GM23338 (cell line): ENCODE results near the gene SULT1A1. TPM values are rescaled to one million over a fixed set of nuclear protein-coding genes. Genes with fewer than 3 reads are reported as not detected.

ENCODE experiments used
- ATAC-seq: fragments of 200-7000 bp; cut with Tn5 transposase; 3 replicates; pipeline ENCODE4 v1.9.1; 2020
- DNase-seq: peaks from one replicate; pipeline ENCODE4 v3.0.0-alpha.2; 2015; ENCODE audit warnings: low spot score
- H2AFZ ChIP-seq: fragments of 200-600 bp; sonication (generic); 2 replicates; pipeline ENCODE4 v1.8.0; 2016; ENCODE audit warnings: antibody characterized with exemption, mild to moderate bottlenecking, moderate library complexity
- H3F3A ChIP-seq: fragments of 200-600 bp; sonication (generic); replicated peaks from 2 replicates; pipeline ENCODE4 v1.8.0; 2017; ENCODE audit warnings: antibody characterized with exemption, mixed run types, low read depth
- H3K27ac ChIP-seq: fragments of 200-600 bp; sonication (generic); 2 replicates; pipeline ENCODE4 v1.6.1; 2016; ENCODE audit warnings: low read depth
- H3K27me3 ChIP-seq: fragments of 200-600 bp; sonication (generic); 2 replicates; pipeline ENCODE4 v1.8.0; 2016; ENCODE audit warnings: mild to moderate bottlenecking, mixed run types, moderate library complexity; ENCODE audit not compliant: insufficient read depth
- H3K36me3 ChIP-seq: fragments of 200-600 bp; sonication (generic); 2 replicates; pipeline ENCODE4 v1.8.0; 2016; ENCODE audit warnings: mild to moderate bottlenecking; ENCODE audit not compliant: insufficient read depth
- H3K4me1 ChIP-seq: fragments of 200-600 bp; sonication (generic); 2 replicates; pipeline ENCODE4 v1.8.0; 2016; ENCODE audit warnings: mild to moderate bottlenecking, moderate library complexity; ENCODE audit not compliant: insufficient read depth
- H3K4me2 ChIP-seq: fragments of 200-600 bp; sonication (generic); 2 replicates; pipeline ENCODE4 v1.7.1; 2017; ENCODE audit warnings: mixed run types
- H3K4me3 ChIP-seq: fragments of 200-600 bp; sonication (generic); 2 replicates; pipeline ENCODE4 v1.6.1; 2016; ENCODE audit warnings: mixed run types
- H3K79me2 ChIP-seq: fragments of 200-600 bp; sonication (generic); replicated peaks from 2 replicates; pipeline ENCODE4 v1.8.0; 2017; ENCODE audit warnings: mild to moderate bottlenecking; ENCODE audit not compliant: insufficient read depth
- H3K9me2 ChIP-seq: fragments of 200-600 bp; sonication (generic); 2 replicates; pipeline ENCODE4 v1.8.0; 2017; ENCODE audit not compliant: insufficient read depth
- H4K20me1 ChIP-seq: fragments of 200-600 bp; sonication (generic); replicated peaks from 2 replicates; pipeline ENCODE4 v1.8.0; 2017; ENCODE audit warnings: mild to moderate bottlenecking; ENCODE audit not compliant: insufficient read depth
- H3K27ac Mint-ChIP-seq: 2 replicates; pipeline ENCODE4 v1.8.0; 2020; ENCODE audit warnings: inconsistent platforms, mild to moderate bottlenecking, moderate library complexity, mixed read lengths
- H3K27me3 Mint-ChIP-seq: 3 replicates; pipeline ENCODE4 v1.8.0; 2022; ENCODE audit warnings: low read depth, mild to moderate bottlenecking, moderate library complexity, mixed read lengths, inconsistent platforms; ENCODE audit not compliant: insufficient read depth, poor library complexity
- H3K36me3 Mint-ChIP-seq: 3 replicates; pipeline ENCODE4 v1.8.0; 2021; ENCODE audit warnings: low read depth, mild to moderate bottlenecking, inconsistent platforms, moderate library complexity, mixed read lengths
- H3K4me1 Mint-ChIP-seq: 3 replicates; pipeline ENCODE4 v1.8.0; 2020; ENCODE audit warnings: mild to moderate bottlenecking, inconsistent platforms, mixed read lengths
- H3K4me3 Mint-ChIP-seq: 3 replicates; pipeline ENCODE4 v1.8.0; 2021; ENCODE audit warnings: moderate library complexity, mild to moderate bottlenecking, inconsistent platforms, mixed read lengths
- H3K9me3 Mint-ChIP-seq: 3 replicates; pipeline ENCODE4 v1.8.0; 2020; ENCODE audit warnings: moderate library complexity, mild to moderate bottlenecking, inconsistent platforms, mixed read lengths
- CREB1 ChIP-seq: fragments of 250-450 bp; sonication (Bioruptor Pico); IDR thresholded peaks from 2 replicates; pipeline ENCODE4 v1.5.0; 2020; ENCODE audit warnings: low read depth, mild to moderate bottlenecking, moderate library complexity
- EZH2 ChIP-seq: fragments of 200-600 bp; sonication (generic); IDR thresholded peaks from one replicate; pipeline ENCODE4 v1.8.0; 2017; ENCODE audit warnings: antibody characterized with exemption, mild to moderate bottlenecking, low read depth; ENCODE audit not compliant: unreplicated experiment
- EZH2phosphoT487 ChIP-seq: fragments of 200-600 bp; sonication (generic); IDR thresholded peaks from one replicate; pipeline ENCODE4 v1.8.1; 2018; ENCODE audit warnings: antibody characterized with exemption; ENCODE audit not compliant: unreplicated experiment
- JUNB ChIP-seq: IDR thresholded peaks from one replicate; pipeline ENCODE4 v1.6.1; 2016; ENCODE audit warnings: antibody characterized with exemption; ENCODE audit not compliant: unreplicated experiment
- NANOG ChIP-seq: IDR thresholded peaks from 2 replicates; pipeline ENCODE4 v1.6.1; 2016; ENCODE audit warnings: antibody characterized with exemption, borderline replicate concordance
- POLR2AphosphoS5 ChIP-seq: IDR thresholded peaks from 2 replicates; pipeline ENCODE4 v1.6.1; 2016; ENCODE audit warnings: antibody characterized with exemption, low read depth
- STAT1 ChIP-seq: IDR thresholded peaks from one replicate; pipeline ENCODE4 v1.6.1; 2016; ENCODE audit warnings: antibody characterized with exemption; ENCODE audit not compliant: unreplicated experiment
- ZNF331 ChIP-seq: fragments of 250-450 bp; sonication (Bioruptor Pico); IDR thresholded peaks from 2 replicates; pipeline ENCODE4 v1.5.0; 2020; ENCODE audit warnings: low read depth, mild to moderate bottlenecking, moderate library complexity
- polyA plus RNA-seq: library from polyadenylated mRNA; unstranded; fragments of >200 nt; fragmentation: Nextera tagmentation; extraction: Ambion mirVana; gene quantifications from 2 replicates; pipeline ENCODE4 v1.2.1, GENCODE V29; 2016
- total RNA-seq: library from RNA; depleted of rRNA; stranded (reverse); fragments of >200 nt; shearing (Covaris generic); gene quantifications from 2 replicates; pipeline ENCODE4 v1.2.3, GENCODE V29; 2014
- TF ChIP-seq, protein P1 (sequence below): IDR thresholded peaks from one replicate; pipeline ENCODE4 v1.6.1; 2018; ENCODE audit warnings: antibody characterized with exemption; ENCODE audit not compliant: unreplicated experiment
- TF ChIP-seq, protein P2 (sequence below): fragments of 250-450 bp; sonication (Bioruptor Pico); IDR thresholded peaks from 2 replicates; pipeline ENCODE4 v1.5.0; 2020; ENCODE audit warnings: mild to moderate bottlenecking, moderate library complexity
- TF ChIP-seq, protein P3 (sequence below), 2 experiments: fragments of 200-600 bp in 1 of 2; sonication (generic) in 1 of 2; conservative IDR thresholded peaks; 2 replicates each; pipeline versions ENCODE4 v1.5.1 to v1.6.1; 2016 to 2017; ENCODE audit warnings: antibody characterized with exemption in 2 of 2, low read depth in 2 of 2, mild to moderate bottlenecking in 2 of 2, moderate library complexity in 1 of 2

SULT1A1 gene
- total and polyA plus RNA-seq, 2 experiments from 2014 or later, result 1.7 to 2.4 TPM

DNA sequence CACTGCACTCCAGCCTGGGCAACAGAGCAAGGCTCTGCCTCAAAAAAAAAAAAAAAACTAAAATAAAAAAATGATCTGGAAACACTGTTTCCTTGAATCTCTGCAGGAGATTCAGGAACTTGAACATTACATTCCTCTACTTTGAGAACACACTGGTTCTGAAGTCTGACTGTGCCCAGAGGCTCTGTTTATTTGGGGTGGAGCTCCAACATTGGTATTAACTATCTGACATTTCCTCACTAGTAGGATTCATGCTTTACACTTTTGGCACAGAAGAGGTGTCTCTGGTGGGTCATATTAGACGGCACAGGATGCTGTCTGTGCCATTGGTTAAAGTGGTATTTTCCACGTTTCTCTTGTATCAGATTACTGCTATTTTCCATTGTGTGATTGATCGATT, 23.4 kb downstream of the SULT1A1 start:
- H3K36me3 ChIP-seq, result peaks cover under 1% of the 10 kb centered on the region; the same call in 1 of the 2 replicates
- ATAC-seq (no peak), DNase-seq (no peak)
- Mint-ChIP-seq H3K9me3 (no peaks in the 10 kb centered on the region), H3K4me1 (no peaks in the 10 kb centered on the region), H3K4me3 (no peak overlapping the region), H3K27ac (no peak overlapping the region), H3K36me3 (peaks cover 22% of the 10 kb centered on the region), H3K27me3 (peaks cover 5% of the 10 kb centered on the region)
- H3F3A ChIP-seq, result no peaks in the 10 kb centered on the region
- no peak overlapping the region for H3K4me3 ChIP-seq
- no peaks in the 10 kb centered on the region; the same call in 1 of the 2 replicates for H4K20me1 ChIP-seq
- H3K79me2 ChIP-seq, result no peaks in the 10 kb centered on the region
- no peaks in the 10 kb centered on the region for H3K9me2 ChIP-seq
- no peak overlapping the region for H2AFZ ChIP-seq
- H3K4me1 ChIP-seq, result no peaks in the 10 kb centered on the region
- no peaks in the 10 kb centered on the region for H3K27me3 ChIP-seq
- TF ChIP-seq EZH2phosphoT487, result no peak
- no peak overlapping the region for H3K27ac ChIP-seq
- no peak overlapping the region for H3K4me2 ChIP-seq

DNA sequence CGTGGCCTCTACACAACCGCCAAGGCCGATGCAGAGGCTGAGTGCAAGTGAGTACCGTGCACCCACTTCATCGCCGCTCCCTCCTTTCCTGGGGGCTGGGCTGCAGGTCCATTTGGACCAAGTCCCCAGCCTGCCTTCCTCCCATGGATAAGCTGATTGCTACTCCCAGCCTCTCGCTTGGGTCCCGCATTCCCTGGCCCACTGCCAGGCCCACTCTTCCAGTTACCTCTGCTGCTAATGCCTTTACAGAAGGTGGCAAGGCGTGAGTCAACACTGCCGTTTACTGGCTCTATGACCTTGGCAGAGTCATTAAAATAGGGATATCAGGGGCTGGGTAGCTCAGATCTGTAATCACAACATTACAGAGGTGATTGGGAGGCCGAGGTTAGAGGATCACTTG, 24.2 kb downstream of the SULT1A1 start:
- Histone ChIP-seq H3K4me1 (no peaks in the 10 kb centered on the region), H3K36me3 (peaks cover 4% of the 10 kb centered on the region; the same call in 1 of the 2 replicates), H3K27ac (no peak overlapping the region), H3F3A (no peaks in the 10 kb centered on the region), H3K9me2 (no peaks in the 10 kb centered on the region), H4K20me1 (no peaks in the 10 kb centered on the region; the same call in 1 of the 2 replicates), H3K4me2 (no peak overlapping the region), H2AFZ (no peak overlapping the region), H3K4me3 (no peak overlapping the region), H3K79me2 (no peaks in the 10 kb centered on the region), H3K27me3 (no peaks in the 10 kb centered on the region)
- Mint-ChIP-seq H3K27me3 (peaks cover 3% of the 10 kb centered on the region), H3K4me3 (no peak overlapping the region), H3K36me3 (peaks cover 18% of the 10 kb centered on the region), H3K4me1 (no peaks in the 10 kb centered on the region), H3K27ac (no peak overlapping the region), H3K9me3 (no peaks in the 10 kb centered on the region)
- no peak for DNase-seq
- no peak for TF ChIP-seq EZH2phosphoT487
- TF ChIP-seq ZNF331 (CRISPR knock-in tag), result no peak
- TF ChIP-seq, protein P1, sequence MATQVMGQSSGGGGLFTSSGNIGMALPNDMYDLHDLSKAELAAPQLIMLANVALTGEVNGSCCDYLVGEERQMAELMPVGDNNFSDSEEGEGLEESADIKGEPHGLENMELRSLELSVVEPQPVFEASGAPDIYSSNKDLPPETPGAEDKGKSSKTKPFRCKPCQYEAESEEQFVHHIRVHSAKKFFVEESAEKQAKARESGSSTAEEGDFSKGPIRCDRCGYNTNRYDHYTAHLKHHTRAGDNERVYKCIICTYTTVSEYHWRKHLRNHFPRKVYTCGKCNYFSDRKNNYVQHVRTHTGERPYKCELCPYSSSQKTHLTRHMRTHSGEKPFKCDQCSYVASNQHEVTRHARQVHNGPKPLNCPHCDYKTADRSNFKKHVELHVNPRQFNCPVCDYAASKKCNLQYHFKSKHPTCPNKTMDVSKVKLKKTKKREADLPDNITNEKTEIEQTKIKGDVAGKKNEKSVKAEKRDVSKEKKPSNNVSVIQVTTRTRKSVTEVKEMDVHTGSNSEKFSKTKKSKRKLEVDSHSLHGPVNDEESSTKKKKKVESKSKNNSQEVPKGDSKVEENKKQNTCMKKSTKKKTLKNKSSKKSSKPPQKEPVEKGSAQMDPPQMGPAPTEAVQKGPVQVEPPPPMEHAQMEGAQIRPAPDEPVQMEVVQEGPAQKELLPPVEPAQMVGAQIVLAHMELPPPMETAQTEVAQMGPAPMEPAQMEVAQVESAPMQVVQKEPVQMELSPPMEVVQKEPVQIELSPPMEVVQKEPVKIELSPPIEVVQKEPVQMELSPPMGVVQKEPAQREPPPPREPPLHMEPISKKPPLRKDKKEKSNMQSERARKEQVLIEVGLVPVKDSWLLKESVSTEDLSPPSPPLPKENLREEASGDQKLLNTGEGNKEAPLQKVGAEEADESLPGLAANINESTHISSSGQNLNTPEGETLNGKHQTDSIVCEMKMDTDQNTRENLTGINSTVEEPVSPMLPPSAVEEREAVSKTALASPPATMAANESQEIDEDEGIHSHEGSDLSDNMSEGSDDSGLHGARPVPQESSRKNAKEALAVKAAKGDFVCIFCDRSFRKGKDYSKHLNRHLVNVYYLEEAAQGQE, result no peak
- no peak for TF ChIP-seq POLR2AphosphoS5
- TF ChIP-seq, protein P2, sequence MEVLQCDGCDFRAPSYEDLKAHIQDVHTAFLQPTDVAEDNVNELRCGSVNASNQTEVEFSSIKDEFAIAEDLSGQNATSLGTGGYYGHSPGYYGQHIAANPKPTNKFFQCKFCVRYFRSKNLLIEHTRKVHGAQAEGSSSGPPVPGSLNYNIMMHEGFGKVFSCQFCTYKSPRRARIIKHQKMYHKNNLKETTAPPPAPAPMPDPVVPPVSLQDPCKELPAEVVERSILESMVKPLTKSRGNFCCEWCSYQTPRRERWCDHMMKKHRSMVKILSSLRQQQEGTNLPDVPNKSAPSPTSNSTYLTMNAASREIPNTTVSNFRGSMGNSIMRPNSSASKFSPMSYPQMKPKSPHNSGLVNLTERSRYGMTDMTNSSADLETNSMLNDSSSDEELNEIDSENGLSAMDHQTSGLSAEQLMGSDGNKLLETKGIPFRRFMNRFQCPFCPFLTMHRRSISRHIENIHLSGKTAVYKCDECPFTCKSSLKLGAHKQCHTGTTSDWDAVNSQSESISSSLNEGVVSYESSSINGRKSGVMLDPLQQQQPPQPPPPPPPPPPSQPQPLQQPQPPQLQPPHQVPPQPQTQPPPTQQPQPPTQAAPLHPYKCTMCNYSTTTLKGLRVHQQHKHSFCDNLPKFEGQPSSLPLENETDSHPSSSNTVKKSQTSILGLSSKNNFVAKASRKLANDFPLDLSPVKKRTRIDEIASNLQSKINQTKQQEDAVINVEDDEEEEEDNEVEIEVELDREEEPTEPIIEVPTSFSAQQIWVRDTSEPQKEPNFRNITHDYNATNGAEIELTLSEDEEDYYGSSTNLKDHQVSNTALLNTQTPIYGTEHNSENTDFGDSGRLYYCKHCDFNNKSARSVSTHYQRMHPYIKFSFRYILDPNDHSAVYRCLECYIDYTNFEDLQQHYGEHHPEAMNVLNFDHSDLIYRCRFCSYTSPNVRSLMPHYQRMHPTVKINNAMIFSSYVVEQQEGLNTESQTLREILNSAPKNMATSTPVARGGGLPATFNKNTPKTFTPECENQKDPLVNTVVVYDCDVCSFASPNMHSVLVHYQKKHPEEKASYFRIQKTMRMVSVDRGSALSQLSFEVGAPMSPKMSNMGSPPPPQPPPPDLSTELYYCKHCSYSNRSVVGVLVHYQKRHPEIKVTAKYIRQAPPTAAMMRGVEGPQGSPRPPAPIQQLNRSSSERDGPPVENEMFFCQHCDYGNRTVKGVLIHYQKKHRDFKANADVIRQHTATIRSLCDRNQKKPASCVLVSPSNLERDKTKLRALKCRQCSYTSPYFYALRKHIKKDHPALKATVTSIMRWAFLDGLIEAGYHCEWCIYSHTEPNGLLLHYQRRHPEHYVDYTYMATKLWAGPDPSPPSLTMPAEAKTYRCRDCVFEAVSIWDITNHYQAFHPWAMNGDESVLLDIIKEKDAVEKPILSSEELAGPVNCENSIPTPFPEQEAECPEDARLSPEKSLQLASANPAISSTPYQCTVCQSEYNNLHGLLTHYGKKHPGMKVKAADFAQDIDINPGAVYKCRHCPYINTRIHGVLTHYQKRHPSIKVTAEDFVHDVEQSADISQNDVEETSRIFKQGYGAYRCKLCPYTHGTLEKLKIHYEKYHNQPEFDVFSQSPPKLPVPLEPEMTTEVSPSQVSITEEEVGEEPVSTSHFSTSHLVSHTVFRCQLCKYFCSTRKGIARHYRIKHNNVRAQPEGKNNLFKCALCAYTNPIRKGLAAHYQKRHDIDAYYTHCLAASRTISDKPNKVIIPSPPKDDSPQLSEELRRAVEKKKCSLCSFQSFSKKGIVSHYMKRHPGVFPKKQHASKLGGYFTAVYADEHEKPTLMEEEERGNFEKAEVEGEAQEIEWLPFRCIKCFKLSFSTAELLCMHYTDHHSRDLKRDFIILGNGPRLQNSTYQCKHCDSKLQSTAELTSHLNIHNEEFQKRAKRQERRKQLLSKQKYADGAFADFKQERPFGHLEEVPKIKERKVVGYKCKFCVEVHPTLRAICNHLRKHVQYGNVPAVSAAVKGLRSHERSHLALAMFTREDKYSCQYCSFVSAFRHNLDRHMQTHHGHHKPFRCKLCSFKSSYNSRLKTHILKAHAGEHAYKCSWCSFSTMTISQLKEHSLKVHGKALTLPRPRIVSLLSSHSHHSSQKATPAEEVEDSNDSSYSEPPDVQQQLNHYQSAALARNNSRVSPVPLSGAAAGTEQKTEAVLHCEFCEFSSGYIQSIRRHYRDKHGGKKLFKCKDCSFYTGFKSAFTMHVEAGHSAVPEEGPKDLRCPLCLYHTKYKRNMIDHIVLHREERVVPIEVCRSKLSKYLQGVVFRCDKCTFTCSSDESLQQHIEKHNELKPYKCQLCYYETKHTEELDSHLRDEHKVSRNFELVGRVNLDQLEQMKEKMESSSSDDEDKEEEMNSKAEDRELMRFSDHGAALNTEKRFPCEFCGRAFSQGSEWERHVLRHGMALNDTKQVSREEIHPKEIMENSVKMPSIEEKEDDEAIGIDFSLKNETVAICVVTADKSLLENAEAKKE (CRISPR knock-in tag), result no peak
- TF ChIP-seq, protein P3, sequence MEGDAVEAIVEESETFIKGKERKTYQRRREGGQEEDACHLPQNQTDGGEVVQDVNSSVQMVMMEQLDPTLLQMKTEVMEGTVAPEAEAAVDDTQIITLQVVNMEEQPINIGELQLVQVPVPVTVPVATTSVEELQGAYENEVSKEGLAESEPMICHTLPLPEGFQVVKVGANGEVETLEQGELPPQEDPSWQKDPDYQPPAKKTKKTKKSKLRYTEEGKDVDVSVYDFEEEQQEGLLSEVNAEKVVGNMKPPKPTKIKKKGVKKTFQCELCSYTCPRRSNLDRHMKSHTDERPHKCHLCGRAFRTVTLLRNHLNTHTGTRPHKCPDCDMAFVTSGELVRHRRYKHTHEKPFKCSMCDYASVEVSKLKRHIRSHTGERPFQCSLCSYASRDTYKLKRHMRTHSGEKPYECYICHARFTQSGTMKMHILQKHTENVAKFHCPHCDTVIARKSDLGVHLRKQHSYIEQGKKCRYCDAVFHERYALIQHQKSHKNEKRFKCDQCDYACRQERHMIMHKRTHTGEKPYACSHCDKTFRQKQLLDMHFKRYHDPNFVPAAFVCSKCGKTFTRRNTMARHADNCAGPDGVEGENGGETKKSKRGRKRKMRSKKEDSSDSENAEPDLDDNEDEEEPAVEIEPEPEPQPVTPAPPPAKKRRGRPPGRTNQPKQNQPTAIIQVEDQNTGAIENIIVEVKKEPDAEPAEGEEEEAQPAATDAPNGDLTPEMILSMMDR (conservative IDR thresholded peaks at IDR 0.05; ENCODE audit: low read depth in 2 of 2), result no peak
- no peak for TF ChIP-seq EZH2
- no peak for TF ChIP-seq JUNB
- TF ChIP-seq NANOG, result no peak
- no peak for TF ChIP-seq STAT1
- no peak for TF ChIP-seq CREB1 (CRISPR knock-in tag)
- ATAC-seq, result no peak
